ENCODE results near the gene FEM1A.
"Not testable (repeated sequence)": the region's sequence is repeated elsewhere in the genome, so short reads cannot be mapped to it uniquely, and the experiment has no call there.

Gene FEM1A

DNA sequence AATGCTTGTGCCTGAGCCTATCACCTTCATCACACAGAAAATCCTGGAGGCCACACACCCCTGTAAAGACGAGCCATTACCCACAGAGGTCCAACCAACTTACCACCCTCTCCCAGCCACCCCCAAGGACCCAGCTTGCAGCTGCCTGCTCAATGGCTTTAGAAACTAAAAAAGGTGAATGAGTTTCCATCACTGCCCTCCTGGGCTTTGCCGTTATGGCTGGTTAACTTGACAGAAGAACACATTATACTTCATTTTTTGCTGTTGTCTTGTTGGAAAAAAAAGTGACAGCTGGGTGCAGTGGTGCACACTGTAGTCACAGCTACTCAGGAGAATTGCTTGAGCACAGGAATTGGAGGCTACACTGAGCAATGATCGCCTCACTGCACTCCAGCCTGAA, 17.4 kb upstream of the FEM1A start:
- no peak for DNase-seq (ENCODE audit: low read depth in 3 of 3)

DNA sequence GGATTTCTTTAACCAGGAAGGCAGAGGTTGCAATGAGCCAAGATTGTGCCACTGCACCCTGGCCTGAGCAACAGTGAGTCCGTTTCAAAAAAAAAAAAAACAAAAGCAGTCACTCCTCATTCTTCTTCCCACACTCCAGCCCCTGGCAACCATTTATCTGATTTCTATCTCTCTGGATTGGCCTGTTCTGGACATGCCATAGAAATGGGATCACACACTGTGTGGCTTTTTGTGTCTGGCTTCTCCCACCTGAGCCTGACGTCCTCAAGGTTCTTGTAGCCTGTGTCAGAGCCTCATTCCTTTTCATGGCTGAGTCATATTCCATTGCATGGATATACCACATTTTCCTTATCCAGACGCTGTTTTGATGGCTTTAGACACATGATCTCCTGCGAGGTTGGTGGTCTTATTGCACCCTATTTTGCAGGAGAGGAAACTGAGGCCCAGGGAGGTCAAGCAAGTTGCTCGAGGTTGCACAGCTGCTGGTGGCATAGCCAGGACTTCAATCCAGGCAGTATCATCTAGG, 15.8 kb upstream of the FEM1A start:
- DNase-seq (ENCODE audit: low read depth in 3 of 3) = no peak

DNA sequence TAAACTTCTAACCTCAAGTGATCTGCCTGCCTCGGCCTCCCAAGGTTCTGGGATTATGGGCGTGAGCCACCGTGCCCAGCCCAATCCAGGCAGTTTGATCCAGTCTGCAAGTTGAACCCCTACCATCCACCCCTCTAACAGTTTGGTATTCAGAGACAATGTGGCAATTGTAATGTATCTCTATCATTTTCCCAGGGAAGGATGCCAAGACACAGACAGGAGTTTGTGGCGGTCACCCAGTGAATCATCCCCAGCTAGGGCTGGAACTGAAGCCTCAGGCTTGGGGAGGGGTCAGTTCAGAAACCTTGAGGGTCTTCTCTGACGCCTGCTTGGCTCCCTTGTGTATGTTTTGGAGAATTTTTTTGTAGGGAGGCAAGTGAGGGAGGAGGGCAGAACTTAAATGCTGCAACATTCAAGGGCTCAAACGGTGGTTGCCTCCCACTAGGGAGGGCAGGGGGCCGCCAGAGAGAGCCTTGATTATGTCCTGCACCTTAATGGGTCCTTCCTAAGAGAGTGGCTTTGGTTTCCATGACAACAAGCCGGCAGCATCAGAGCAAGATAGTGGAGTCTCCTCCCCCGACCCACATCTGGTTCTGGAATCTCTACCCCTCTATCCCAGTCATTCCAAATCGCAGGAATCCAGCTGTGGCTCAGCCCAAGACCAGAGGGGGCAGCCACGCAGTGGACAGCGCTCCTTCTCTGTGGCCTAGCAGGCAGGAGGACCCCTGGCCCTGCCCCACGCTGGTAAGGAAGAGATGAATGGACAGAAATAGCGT, 14.9 kb upstream of the FEM1A start:
- no peak for DNase-seq (ENCODE audit: low read depth in 3 of 3)

DNA sequence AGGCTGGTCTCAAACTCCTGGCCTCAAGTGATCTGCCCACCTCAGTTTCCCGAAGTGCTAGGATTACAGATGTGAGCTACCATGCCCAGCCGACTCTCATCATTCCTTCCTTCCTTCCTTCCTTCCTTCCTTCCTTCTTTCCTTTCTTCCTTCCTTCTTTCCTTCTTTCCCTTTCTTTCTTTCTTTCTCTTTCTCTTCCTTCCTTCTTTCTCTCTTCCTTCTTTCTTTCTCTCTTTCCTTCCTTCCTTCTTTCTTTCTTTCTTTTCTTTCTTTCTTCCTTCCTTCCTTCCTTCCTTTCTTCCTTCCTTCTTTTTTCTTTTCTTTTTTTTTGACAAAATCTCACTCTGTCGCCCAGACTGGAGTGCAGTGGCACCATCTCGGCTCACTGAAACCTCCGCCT, 13.4 kb upstream of the FEM1A start:
- not testable (repeated sequence) for DNase-seq (ENCODE audit: low read depth in 3 of 3)

DNA sequence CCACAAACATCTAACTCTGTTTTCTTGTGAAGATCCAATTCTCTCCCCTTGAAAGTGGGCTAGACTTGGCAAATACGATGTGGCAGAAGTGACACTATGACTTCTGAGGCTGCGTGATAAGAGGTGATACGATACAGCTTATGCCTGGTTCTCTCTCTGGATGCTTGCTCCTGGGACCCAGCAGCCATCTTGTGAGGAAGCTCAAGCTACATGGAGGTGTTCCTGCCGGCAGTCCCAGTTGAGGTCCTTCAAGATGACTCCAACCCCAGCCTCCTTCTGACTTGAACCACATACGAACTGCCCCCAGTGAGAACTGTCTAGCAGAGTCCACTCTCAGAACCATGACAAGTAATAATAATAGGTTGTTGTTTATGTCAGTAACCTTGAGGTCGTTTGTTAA, 10.7 kb upstream of the FEM1A start:
- no peak for DNase-seq (ENCODE audit: low read depth in 3 of 3)

DNA sequence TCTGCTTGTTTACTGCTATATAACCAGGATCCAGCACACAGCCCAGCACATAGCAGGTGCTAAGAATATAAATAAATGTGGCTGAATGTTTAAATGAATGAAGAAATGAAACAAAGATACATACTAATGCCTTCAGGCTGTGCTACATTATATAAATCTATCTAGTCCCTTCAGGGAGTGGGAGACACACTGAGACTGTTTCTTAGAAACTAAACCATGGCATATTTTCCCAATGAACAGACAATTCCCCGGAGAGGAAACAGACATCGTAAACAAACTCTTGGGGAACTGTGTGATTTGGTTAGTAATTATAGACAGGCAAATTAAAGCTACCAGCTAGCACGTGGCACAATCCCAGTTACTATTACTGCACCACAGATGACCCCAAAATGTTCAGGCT, 9.7 kb upstream of the FEM1A start:
- no peak for DNase-seq (ENCODE audit: low read depth in 3 of 3)

DNA sequence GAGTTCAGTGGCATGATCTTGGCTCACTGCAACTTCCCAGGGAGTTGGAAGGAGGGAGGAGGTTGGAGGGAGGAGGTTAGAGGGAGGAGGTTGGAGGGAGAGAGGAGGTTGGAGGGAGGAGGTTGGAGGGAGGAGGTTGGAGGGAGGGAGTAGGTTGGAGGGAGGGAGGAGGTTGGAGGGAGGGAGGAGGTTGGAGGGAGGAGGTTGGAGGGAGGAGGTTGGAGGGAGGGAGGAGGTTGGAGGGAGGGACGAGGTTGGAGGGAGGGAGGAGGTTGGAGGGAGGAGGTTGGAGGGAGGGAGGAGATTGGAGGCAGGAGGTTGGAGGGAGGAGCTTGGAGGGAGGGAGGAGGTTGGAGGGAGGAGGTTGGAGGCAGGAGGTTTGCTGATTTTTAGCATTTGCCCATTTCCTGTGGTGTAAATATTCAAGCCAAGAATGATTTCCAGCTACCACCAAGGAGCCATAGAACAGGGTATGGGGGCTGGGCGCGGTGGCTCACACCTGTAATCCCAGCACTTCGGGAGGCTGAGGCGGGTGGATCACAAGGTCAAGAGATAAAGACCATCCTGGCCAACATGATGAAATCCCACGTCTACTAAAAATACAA, 5.0 kb upstream of the FEM1A start:
- not testable (repeated sequence) for DNase-seq (ENCODE audit: low read depth in 3 of 3)

DNA sequence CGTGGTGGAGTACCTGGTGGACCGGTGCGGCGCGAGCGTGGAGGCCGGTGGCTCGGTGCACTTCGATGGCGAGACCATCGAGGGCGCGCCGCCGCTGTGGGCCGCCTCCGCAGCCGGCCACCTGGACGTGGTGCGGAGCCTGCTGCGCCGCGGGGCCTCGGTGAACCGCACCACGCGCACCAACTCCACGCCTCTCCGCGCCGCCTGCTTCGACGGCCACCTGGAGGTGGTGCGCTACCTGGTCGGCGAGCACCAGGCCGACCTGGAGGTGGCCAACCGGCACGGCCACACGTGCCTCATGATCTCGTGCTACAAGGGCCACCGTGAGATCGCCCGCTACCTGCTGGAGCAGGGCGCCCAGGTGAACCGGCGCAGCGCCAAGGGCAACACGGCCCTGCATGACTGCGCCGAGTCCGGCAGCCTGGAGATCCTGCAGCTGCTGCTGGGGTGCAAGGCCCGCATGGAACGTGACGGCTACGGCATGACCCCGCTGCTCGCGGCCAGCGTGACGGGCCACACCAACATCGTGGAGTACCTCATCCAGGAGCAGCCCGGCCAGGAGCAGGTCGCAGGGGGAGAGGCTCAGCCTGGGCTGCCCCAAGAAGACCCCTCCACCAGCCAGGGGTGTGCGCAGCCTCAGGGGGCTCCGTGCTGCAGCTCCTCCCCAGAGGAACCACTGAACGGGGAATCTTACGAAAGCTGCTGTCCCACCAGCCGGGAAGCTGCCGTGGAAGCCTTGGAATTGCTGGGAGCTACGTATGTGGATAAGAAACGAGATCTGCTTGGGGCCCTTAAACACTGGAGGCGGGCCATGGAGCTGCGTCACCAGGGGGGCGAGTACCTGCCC, 708 bp downstream of the FEM1A start:
- not testable (repeated sequence) for DNase-seq (ENCODE audit: low read depth in 3 of 3)

DNA sequence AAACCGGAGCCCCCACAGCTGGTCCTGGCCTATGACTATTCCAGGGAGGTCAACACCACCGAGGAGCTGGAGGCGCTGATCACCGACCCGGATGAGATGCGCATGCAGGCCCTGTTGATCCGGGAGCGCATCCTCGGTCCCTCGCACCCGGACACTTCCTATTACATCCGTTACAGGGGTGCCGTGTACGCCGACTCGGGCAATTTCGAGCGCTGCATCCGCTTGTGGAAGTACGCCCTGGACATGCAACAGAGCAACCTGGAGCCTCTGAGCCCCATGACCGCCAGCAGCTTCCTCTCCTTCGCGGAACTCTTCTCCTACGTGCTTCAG, 1.3 kb downstream of the FEM1A start:
- not testable (repeated sequence) for DNase-seq (ENCODE audit: low read depth in 3 of 3)

DNA sequence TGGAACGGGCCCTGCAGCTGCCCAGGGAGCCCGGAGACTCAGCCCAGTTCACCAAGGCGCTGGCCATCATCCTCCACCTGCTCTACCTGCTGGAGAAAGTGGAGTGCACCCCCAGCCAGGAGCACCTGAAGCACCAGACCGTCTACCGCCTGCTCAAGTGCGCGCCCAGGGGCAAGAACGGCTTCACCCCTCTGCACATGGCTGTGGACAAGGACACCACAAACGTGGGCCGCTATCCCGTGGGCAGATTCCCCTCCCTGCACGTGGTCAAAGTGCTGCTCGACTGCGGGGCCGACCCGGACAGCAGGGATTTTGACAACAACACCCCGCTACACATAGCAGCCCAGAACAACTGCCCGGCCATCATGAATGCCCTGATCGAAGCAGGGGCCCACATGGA, 1.7 kb downstream of the FEM1A start:
- DNase-seq (ENCODE audit: low read depth in 3 of 3) = not testable (repeated sequence)

DNA sequence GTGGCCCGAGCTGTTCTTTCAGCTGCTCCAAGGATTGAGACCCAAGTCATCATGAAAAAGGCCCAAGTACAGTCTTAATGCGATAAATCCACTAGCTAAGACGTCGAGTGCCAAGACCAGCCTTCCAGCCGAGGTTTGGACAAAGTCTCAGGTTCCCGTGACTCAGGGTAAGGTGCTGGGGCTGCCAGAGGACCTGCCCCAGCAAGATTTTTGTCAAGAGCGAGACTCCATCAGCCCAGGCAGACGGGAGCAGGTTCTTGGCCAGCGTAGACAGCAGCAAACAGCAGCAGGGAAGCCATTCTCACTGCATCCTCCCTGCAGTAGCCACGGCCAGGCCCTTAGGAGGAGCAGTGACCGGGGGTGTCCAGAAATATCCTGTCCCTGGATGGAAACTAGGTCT, 3.4 kb downstream of the FEM1A start:
- DNase-seq (ENCODE audit: low read depth in 3 of 3) = no peak

DNA sequence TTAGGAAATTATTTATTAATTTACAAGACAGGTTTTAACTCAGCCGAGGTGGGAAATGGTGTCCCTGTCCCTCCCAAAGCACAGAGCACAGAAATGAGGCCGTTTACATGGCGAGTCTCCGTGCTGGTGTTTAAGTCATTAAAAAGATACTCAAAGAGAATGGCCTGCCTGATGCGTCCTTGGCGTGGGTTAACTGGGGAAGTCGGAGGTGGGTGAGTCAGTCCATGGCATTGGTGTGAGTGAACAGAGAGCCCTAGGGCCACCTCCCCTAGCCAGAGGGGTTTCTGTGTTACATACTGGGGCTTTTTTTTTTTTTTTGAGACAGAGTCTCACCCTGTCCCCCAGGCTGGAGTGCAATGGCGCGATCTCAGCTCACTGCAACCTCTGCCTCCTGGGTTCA, 3.9 kb downstream of the FEM1A start:
- no peak for DNase-seq (ENCODE audit: low read depth in 3 of 3)

DNA sequence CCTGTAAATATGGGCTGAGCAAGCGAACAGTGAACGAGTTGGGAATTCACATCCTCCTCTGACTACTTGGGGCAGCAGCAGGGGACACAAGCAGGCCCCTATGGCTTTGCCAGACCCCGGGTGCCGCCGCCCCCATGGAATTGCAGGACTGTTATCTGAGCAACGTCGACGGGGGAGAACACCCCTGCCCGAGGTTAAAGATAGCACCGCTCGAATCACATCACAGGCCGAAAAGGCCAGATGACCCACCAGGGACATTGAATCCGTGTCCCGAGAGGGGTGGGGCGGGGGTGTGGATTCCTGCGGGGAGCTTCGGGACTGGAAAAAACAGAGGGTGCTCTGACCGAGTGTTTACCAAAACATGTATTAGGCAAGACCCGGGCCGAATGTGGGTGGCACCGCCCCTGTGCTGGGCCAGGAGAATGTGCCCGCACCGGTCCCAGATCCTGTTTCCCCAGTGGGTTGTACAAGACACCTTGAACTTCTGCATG, 9.1 kb downstream of the FEM1A start:
- DNase-seq (ENCODE audit: low read depth in 3 of 3) = no peak

DNA sequence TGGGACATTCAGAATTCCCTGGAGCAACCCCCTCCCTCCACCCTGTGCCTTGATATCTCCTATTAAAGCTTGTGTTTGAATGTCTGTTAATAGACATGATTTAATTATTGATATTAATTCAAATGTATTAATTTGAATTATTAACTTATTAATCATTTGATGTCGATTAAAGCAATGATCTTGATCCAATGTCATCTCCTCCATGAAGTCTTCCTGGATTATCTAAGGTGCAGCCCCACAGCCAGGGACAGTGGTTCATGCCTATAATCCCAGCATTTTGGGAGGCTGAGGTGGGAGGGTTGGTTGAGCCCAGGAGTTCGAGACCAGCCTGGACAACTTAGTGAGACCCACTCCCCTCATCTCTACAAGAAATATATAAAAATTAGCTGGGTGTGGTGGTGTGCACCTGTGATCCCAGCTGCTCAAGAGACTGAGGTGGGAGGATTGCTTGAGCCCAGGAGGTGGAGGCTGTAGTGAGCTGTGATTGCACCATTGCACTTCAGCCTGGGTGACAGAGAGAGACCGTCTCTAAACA, 9.6 kb downstream of the FEM1A start:
- DNase-seq (ENCODE audit: low read depth in 3 of 3) = no peak

DNA sequence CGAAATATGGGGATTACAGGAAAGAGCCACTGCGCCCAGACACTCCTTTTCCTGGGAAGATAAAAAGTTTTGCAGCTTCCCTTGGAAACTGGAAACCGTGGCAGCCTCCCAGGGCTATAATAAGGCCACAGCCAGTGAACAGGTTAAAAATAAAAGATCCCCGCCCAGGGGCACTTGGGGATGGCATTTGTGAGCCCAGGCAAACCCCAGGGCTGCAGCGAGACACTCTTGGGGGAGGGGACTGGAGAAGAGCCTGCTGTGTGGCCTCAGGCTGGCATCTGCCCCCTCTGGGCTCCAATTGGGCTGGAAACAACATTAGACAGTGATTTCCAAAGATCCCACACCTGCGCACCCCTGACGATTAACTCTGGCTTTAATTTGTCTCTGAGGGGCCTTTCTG, 11.2 kb downstream of the FEM1A start:
- DNase-seq (ENCODE audit: low read depth in 3 of 3) = no peak

DNA sequence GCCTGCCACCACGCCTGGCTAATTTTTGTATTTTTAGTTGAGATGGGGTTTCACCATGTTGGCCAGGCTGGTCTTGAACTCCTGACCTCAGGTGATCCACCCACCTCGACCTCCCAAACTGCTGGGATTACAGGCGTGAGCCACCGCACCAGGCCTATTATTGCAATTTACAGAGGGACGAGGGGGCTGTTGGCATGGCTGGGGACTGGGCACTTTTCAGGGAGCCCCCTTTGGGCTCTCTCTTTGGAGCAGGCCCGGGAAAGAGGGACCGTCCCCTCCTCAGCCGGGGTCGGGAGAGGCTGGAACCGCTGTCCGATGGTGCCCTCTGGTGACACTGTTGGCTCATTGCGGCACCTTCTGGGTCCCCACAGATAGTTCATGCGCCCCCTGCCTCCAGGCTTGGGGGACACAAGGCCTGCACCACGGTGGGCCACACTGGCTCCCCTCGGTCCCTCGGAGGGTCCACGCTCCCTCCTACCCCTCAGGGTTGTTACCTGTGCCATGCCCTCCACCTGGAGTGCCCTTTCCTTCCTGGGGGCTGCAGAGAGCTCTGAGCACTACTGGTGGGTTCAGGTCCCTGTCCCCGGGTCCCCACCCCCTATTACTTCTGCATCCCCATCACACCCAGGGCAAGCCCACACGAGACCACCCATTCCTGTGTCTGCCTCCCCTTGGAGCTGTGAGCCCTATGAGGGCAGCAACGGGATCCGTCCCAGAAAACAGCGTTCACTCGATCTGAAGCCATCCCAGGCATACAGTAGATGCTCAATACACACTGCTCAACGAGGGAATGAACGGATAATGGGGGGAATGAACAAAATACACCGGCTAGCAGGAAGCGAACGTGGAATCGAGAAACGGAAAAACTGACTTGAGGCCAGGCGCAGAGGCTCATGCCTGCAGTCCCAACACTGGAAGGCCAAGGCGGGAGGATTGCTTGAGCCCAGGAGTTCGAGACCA, 12.5 kb downstream of the FEM1A start:
- DNase-seq (ENCODE audit: low read depth in 3 of 3) = peak; percentile 34 to 50 (median 41)

DNA sequence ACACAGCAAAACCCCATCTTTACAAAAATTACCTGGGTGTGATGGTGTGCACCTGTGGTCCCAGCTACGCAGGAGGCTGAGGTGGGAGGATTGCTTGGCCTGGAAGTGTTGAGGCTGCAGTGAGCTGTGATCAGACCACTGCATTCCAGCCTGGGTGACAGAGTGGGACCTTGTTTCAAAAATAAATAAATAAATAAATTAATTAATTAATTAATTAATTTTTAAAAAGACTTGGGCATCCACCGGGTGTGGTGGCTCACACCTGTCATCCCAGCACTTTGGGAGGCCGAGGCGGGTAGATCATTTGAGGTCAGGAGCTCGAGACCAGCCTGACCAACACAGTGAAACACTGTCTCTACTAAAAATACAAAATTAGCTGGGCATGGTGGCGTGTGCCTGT, 13.6 kb downstream of the FEM1A start:
- DNase-seq (ENCODE audit: low read depth in 3 of 3) = not testable (repeated sequence)

DNA sequence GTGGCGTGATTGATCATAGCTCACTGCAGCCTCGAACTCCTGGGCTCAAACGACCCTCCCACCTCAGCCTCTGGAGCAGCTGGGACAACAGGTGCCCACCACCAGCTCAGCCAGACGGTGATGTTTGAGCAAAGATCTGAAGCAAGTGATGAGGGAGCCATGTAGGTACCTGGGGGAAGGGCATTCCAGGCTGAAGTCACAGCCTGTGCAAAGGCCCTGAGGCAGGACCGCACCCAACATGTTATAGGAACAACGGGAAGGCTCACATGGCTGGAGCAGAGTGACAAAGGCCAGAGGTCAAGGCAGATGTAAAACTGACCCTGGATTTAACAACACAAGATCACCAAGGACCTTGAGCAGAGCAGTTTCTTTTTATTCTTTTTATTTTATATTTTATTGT, 14.8 kb downstream of the FEM1A start:
- no peak for DNase-seq (ENCODE audit: low read depth in 3 of 3)

DNA sequence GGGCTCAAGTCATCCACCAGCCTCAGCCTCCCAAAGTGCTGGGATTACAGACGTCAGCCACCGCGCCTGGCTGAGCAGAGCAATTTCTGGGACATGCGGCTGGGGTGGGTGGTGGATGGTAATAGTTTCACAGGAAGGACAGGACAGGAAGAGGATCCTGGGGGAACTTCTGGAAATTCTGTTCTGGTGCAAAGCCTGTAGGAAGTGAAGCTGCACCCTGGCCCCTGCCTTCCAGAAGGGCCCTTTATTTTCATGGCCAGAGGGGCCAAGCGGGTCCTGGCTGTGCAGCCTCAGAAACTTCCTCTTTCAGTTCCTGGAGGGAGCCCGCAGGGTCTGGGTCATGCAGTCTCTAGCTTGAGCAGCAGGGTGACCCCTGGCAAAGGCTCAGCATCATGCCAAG, 15.7 kb downstream of the FEM1A start:
- DNase-seq (ENCODE audit: low read depth in 3 of 3) = no peak

DNA sequence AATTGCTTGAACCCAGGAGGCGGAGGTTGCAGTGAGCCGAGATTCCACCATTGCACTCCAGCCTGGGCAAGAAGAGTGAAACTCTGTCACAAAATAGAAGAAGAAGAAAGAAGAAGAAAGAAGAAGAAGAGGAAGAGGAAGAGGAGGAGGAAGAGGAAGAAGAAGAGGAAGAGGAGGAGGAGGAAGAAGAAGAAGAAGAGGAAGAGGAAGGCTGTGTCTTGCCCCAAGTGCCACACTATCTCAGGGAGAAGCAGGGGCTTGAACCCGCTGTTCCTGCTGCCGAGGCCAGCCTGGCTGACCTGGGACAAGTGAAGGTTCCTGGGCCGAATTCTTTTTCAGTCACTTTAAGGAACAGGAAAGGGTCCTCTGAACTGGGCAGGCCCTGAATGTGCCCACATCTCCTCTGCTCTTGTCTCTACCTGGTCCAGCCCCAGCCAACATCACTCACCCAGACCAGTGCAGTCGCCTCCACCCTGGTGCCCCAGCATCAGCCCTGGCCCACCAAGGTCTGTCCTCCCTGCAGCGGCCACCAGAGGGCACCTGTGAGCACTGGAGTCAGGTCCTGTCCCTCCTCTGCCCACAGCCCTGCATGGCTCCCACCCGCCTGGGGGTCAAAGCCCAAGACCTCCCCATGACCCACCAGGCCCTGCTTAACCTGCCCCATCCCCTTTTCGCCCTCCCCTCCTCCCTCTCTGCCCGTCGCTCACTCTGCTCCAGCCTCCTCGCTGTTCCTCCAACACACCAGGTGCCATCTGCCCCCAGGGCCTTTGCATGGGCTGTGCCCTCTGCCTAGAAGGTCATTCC, 20.0 kb downstream of the FEM1A start:
- peak; percentile 78 to 90 (median 81) for DNase-seq (ENCODE audit: low read depth in 3 of 3)

Data from stimulated activated CD4-positive, alpha-beta T cell treated with anti-CD3 and anti-CD28 coated beads, TNF-alpha, amount 100 ng/mL, for 4 hours (primary cell).